Muscle of back (tissue), 13 donors: Measurements from ENCODE around the gene CAPN12. TPM values are rescaled to one million over a fixed set of nuclear protein-coding genes. Genes with fewer than 3 reads are reported as not detected.
"Not testable (repeated sequence)": the region's sequence is repeated elsewhere in the genome, so short reads cannot be mapped to it uniquely, and the experiment has no call there.

Experiments used
- DNase-seq, 3 donors: peaks; one replicate each; pipeline versions ENCODE4 v3.0.0 to v3.0.0-alpha.2; 2013
- long read RNA-seq, 9 donors: transcript quantifications; one replicate each; lab custom pipeline, GENCODE V29; 2026
- polyA plus RNA-seq, 10 donors: library from polyadenylated mRNA; unstranded; fragments of 120-200 nt; gene quantifications; one replicate each; pipeline ENCODE4 v1.2.1, GENCODE V29; 2013; ENCODE audit not compliant: insufficient read length in 10 of 10

Gene CAPN12
- polyA plus RNA-seq = 1 to 10 TPM in 4 of 10 donors, under 1 TPM in 6; 0.71 to 2.2 (median 0.94) TPM
- long read RNA-seq, donor 1 = 0 reads
- long read RNA-seq, donor 2 = 0 reads
- long read RNA-seq, donor 3, partial matches to known transcripts = 0 of 1 reads
- long read RNA-seq, donor 3, other reads (novel, unspliced or antisense) = 0 of 1 reads
- long read RNA-seq, donor 4 = 0 reads
- long read RNA-seq, donor 5 = 0 reads
- long read RNA-seq, donor 6 = 0 reads
- long read RNA-seq, donor 7, partial matches to known transcripts = 0 of 1 reads
- long read RNA-seq, donor 7, other reads (novel, unspliced or antisense) = 0 of 1 reads
- long read RNA-seq, donor 8, partial matches to known transcripts = 7 of 8 reads
- long read RNA-seq, donor 8, other reads (novel, unspliced or antisense) = 0 of 8 reads
- long read RNA-seq, donor 9 = 0 reads

GRCh38 chr19:38744298-38744681 lies at the start of gene CAPN12:
CAPN12 (minus strand) TSS chr19:38744474; CDS start chr19:38744165, 309 bp downstream.
- DNase-seq = no peak

- DNase-seq = no peak
These were observed 49.4 kb upstream of the CAPN12 start for GRCh38 chr19:38793671-38794070.

GRCh38 chr19:38793177-38793576 lies 48.9 kb upstream of the CAPN12 start:
- peak in 1 of 3 donors; percentile 20 for DNase-seq

- DNase-seq = peak in 1 of 3 donors; percentile 32
These were observed 48.2 kb upstream of the CAPN12 start for GRCh38 chr19:38792250-38793111.

- DNase-seq = not testable (repeated sequence)
These were observed 47.3 kb upstream of the CAPN12 start for GRCh38 chr19:38791451-38792064.

GRCh38 chr19:38790507-38791403 lies 46.5 kb upstream of the CAPN12 start:
- not testable (repeated sequence) for DNase-seq

GRCh38 chr19:38788478-38789243 lies 44.4 kb upstream of the CAPN12 start, which contains the start of gene LGALS7B:
LGALS7B (plus strand) TSS chr19:38789200; CDS start chr19:38789227, 27 bp downstream.
- DNase-seq = no peak

- no peak for DNase-seq
These were observed 42.4 kb upstream of the CAPN12 start for GRCh38 chr19:38786572-38787265.

- not testable (repeated sequence) for DNase-seq
These were observed 41.8 kb upstream of the CAPN12 start for GRCh38 chr19:38786061-38786460.

- DNase-seq = no peak
These were observed 41.0 kb upstream of the CAPN12 start for GRCh38 chr19:38785187-38785699.

- DNase-seq = no peak
These were observed 40.0 kb upstream of the CAPN12 start for GRCh38 chr19:38784224-38784623.

GRCh38 chr19:38782212-38782611 lies 37.9 kb upstream of the CAPN12 start:
- DNase-seq = not testable (repeated sequence)

- no peak for DNase-seq
These were observed 36.8 kb upstream of the CAPN12 start for GRCh38 chr19:38781058-38781457.

GRCh38 chr19:38780443-38780842 lies 36.2 kb upstream of the CAPN12 start:
- DNase-seq = no peak

GRCh38 chr19:38778733-38779132 lies 34.5 kb upstream of the CAPN12 start:
- no peak for DNase-seq

GRCh38 chr19:38774181-38774950 lies 30.1 kb upstream of the CAPN12 start:
- no peak for DNase-seq

- DNase-seq = no peak
These were observed 29.3 kb upstream of the CAPN12 start, which contains the start of gene LGALS7 for GRCh38 chr19:38773469-38774177. LGALS7 (minus strand) TSS chr19:38773517; CDS start chr19:38773492, 25 bp downstream.

- not testable (repeated sequence) for DNase-seq
These were observed 27.3 kb upstream of the CAPN12 start for GRCh38 chr19:38771569-38771968.
